ENCODE results near the gene LHX6. TPM values are rescaled to one million over a fixed set of nuclear protein-coding genes. Genes with fewer than 3 reads are reported as not detected.

Gene LHX6
- total RNA-seq, 1 experiment from 2014 or later: 0.62 TPM

DNA sequence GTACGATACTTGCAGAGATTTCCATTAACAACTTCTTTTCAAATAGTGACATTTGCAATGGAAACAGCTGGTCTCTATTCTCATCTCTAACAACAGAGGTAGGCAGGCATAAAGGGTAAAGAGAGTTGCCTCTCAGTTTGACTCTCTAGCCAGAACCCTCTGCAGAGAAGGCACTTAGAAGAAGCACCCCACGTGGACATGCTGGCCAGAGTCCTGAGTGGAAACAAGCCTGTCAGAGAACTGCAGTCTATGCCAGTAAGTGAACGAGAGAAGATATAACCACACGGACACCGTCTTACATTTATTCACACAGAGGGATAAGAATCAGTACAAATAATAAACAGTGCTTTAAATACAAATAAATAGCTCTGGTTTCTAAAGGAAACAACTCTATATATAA is 11.0 kb upstream of the LHX6 start:
- CTCF ChIA-PET: no interaction called here
- intact Hi-C loops (cut with micrococcal nuclease; ENCODE audit: unreplicated experiment) (no loop called here), in situ Hi-C loops (cut with HindIII; ENCODE audit: low pct_unique_long_range_greater_than_20kb, low sequenced_read_pairs) (no loop called here)
- no TSS peak for BruUV-seq (replicated peaks)
- H3K4me3 ChIP-seq (ENCODE audit: low read depth in 2 of 2, low read length in 2 of 2): no peak overlapping the region
- POLR2A ChIA-PET: no interaction called here
- ATAC-seq (no peak), DNase-seq (ENCODE audit: low read depth, low spot score) (no peak)
- peaks cover 16% of the 10 kb centered on the region for H3K36me3 ChIP-seq (ENCODE audit: control insufficient read depth, insufficient read depth, low read length)
- no peak overlapping the region for H3K27ac ChIP-seq (ENCODE audit: low read length)
- no peaks in the 10 kb centered on the region for H3K9me3 ChIP-seq (ENCODE audit: control insufficient read depth, insufficient read depth, low read depth, low read length)
- no peaks in the 10 kb centered on the region for H3K27me3 ChIP-seq (ENCODE audit: control insufficient read depth, insufficient read depth, low read length)
- TF ChIP-seq, protein P1, sequence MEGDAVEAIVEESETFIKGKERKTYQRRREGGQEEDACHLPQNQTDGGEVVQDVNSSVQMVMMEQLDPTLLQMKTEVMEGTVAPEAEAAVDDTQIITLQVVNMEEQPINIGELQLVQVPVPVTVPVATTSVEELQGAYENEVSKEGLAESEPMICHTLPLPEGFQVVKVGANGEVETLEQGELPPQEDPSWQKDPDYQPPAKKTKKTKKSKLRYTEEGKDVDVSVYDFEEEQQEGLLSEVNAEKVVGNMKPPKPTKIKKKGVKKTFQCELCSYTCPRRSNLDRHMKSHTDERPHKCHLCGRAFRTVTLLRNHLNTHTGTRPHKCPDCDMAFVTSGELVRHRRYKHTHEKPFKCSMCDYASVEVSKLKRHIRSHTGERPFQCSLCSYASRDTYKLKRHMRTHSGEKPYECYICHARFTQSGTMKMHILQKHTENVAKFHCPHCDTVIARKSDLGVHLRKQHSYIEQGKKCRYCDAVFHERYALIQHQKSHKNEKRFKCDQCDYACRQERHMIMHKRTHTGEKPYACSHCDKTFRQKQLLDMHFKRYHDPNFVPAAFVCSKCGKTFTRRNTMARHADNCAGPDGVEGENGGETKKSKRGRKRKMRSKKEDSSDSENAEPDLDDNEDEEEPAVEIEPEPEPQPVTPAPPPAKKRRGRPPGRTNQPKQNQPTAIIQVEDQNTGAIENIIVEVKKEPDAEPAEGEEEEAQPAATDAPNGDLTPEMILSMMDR (IDR thresholded peaks at IDR 0.05): no peak
- TF ChIP-seq, protein P2, sequence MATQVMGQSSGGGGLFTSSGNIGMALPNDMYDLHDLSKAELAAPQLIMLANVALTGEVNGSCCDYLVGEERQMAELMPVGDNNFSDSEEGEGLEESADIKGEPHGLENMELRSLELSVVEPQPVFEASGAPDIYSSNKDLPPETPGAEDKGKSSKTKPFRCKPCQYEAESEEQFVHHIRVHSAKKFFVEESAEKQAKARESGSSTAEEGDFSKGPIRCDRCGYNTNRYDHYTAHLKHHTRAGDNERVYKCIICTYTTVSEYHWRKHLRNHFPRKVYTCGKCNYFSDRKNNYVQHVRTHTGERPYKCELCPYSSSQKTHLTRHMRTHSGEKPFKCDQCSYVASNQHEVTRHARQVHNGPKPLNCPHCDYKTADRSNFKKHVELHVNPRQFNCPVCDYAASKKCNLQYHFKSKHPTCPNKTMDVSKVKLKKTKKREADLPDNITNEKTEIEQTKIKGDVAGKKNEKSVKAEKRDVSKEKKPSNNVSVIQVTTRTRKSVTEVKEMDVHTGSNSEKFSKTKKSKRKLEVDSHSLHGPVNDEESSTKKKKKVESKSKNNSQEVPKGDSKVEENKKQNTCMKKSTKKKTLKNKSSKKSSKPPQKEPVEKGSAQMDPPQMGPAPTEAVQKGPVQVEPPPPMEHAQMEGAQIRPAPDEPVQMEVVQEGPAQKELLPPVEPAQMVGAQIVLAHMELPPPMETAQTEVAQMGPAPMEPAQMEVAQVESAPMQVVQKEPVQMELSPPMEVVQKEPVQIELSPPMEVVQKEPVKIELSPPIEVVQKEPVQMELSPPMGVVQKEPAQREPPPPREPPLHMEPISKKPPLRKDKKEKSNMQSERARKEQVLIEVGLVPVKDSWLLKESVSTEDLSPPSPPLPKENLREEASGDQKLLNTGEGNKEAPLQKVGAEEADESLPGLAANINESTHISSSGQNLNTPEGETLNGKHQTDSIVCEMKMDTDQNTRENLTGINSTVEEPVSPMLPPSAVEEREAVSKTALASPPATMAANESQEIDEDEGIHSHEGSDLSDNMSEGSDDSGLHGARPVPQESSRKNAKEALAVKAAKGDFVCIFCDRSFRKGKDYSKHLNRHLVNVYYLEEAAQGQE (IDR thresholded peaks at IDR 0.05; ENCODE audit: insufficient read depth in 1 of 2, low read depth in 2 of 2, low read length in 1 of 2): no peak
- TF ChIP-seq TCF7L2 (IDR thresholded peaks at IDR 0.05; ENCODE audit: low read depth, low read length) (no peak), SIN3A (IDR thresholded peaks at IDR 0.05; ENCODE audit: borderline replicate concordance, insufficient read depth, low read depth, low read length) (no peak), POLR2AphosphoS5 (IDR thresholded peaks at IDR 0.05; ENCODE audit: low read depth, low read length) (no peak)
- no peaks in the 10 kb centered on the region for H3K4me1 ChIP-seq (ENCODE audit: control insufficient read depth, insufficient read depth, low read length)

DNA sequence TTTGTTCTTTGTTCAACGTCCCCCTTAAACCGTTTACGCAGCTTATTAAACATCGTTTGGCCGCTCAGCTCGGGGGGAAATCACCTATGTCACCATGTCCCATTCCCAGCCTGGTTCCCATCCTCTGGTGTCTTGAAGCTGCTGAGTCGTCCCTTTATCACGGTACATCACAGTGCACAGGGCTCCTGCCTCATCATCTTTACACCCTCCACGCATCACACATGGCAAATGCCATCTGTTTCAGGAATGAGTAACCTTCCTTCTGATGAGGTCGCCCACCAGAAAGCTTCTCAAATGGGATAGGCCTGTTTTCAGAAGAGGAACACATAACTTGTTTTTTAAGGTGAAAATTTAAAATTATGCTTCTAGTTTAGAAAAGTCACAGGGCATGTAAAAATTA is 7.9 kb upstream of the LHX6 start:
- intact Hi-C loops (cut with micrococcal nuclease; ENCODE audit: unreplicated experiment): no loop called here
- no TSS peak for BruUV-seq (replicated peaks)
- ATAC-seq: no peak
- CTCF ChIA-PET: no interaction called here
- no peaks in the 10 kb centered on the region for H3K4me1 ChIP-seq (ENCODE audit: control insufficient read depth, insufficient read depth, low read length)
- H3K36me3 ChIP-seq (ENCODE audit: control insufficient read depth, insufficient read depth, low read length): peaks cover 6% of the 10 kb centered on the region
- H3K27ac ChIP-seq (ENCODE audit: low read length): no peak overlapping the region
- DNase-seq (ENCODE audit: low read depth, low spot score): no peak
- TF ChIP-seq POLR2AphosphoS5 (IDR thresholded peaks at IDR 0.05; ENCODE audit: low read depth, low read length): no peak
- TF ChIP-seq, protein P2 (IDR thresholded peaks at IDR 0.05; ENCODE audit: insufficient read depth in 1 of 2, low read depth in 2 of 2, low read length in 1 of 2): no peak
- TF ChIP-seq, protein P1 (IDR thresholded peaks at IDR 0.05): no peak
- no peak for TF ChIP-seq TCF7L2 (IDR thresholded peaks at IDR 0.05; ENCODE audit: low read depth, low read length)
- no peak for TF ChIP-seq SIN3A (IDR thresholded peaks at IDR 0.05; ENCODE audit: borderline replicate concordance, insufficient read depth, low read depth, low read length)
- no peaks in the 10 kb centered on the region for H3K9me3 ChIP-seq (ENCODE audit: control insufficient read depth, insufficient read depth, low read depth, low read length)
- H3K4me3 ChIP-seq (ENCODE audit: low read depth in 2 of 2, low read length in 2 of 2): no peak overlapping the region
- in situ Hi-C loops (cut with HindIII; ENCODE audit: low pct_unique_long_range_greater_than_20kb, low sequenced_read_pairs): no loop called here
- POLR2A ChIA-PET: no interaction called here
- no peaks in the 10 kb centered on the region for H3K27me3 ChIP-seq (ENCODE audit: control insufficient read depth, insufficient read depth, low read length)

All from Panc1 (cell line).